ENCODE data around the gene SLX4IP. TPM values are rescaled to one million over a fixed set of nuclear protein-coding genes. Genes with fewer than 3 reads are reported as not detected.

The SLX4IP gene
- total and polyA plus RNA-seq, 8 donors = 1.00 to 4.6 (median 2.6) TPM

DNA sequence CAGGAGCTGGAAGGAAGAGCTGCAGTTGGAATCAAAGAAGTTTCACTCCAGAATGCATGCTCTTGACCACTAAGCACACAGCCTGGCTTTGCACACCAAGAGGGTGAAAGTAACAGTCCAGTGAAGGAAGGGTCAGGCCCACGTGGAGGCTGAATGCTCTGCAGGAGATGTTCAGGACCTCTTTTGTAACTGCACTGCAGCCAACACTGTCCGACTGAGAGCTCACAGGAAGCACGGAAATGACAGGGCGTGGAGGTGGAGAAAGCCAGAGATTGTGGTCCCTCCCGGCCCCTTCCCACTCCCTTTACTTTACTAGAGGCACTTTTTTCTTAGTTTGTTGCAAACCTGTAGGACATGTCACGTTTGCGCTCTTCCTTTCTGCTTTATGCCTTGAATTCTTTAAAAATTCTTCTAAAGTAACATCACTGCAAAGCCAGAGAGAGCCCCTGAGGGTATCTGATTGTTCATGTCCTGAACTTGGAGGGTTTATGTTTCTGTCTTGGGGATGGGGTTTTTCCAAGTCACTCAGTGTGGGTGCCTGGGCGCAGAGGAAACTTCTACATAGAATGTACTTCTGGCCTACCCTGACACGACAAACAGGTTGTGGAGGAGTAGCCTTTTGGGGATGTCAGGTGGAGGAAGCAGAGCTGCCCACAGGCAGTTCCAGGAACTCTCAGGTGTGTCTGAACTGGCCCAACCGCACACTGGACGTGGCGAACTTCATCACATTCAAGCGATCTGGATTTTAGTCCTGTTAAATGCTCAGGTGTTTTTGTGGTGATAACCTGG is 197.8 kb downstream of the SLX4IP start:
- no peak for DNase-seq
- TF ChIP-seq EP300 (IDR thresholded peaks at IDR 0.05) (no peak), CTCF (IDR thresholded peaks at IDR 0.05) (no peak), POLR2AphosphoS5 (IDR thresholded peaks at IDR 0.05) (no peak), POLR2A (IDR thresholded peaks at IDR 0.05) (no peak)
- 78 to 90% (median 87%) methylated on average over 13 of the region's 13 CpGs for WGBS, 5 donors
- Histone ChIP-seq H3K27me3 (no peaks in the 10 kb centered on the region), H3K4me3 (no peak overlapping the region), H3K9me3 (no peaks in the 10 kb centered on the region), H3K36me3 (peaks cover 0 to 4% (median 0%) of the 10 kb centered on the region in 4 donors), H3K4me1 (peaks cover 27 to 34% (median 30%) of the 10 kb centered on the region in 4 donors), H3K27ac (no peak overlapping the region)
- intact Hi-C loops (cut with DNase I; ENCODE audit: low total_unique reads) = no loop called here

DNA sequence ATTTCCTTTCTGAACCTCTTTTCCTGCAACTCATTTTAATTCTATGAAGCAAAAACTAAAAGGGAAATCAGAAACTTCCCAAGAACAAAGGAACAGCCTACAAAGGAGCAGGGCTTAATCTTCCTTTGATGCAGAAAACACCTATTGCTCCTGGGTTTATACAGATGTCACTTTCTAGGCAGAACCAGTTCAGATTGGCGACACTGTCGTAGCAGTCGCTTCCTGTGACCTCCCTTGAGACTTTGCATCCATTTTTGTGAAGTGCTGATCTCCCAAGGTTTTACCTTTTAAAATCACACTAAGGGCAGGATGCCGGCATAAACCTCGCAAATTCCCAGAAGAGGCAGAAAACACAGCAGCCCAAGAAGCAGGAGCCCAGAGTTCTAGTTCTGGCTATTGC is 198.6 kb downstream of the SLX4IP start:
- WGBS, 5 donors = 83 to 94% (median 86%) methylated on average over 5 of the region's 5 CpGs
- Histone ChIP-seq H3K27me3 (no peaks in the 10 kb centered on the region), H3K4me1 (peaks cover 31 to 40% (median 34%) of the 10 kb centered on the region in 4 donors), H3K27ac (no peak overlapping the region), H3K9me3 (no peaks in the 10 kb centered on the region), H3K36me3 (peaks cover 0 to 12% (median under 1%) of the 10 kb centered on the region in 4 donors), H3K4me3 (no peak overlapping the region)
- TF ChIP-seq EP300 (IDR thresholded peaks at IDR 0.05) (no peak), POLR2A (IDR thresholded peaks at IDR 0.05) (no peak), POLR2AphosphoS5 (IDR thresholded peaks at IDR 0.05) (no peak), CTCF (IDR thresholded peaks at IDR 0.05) (no peak)
- intact Hi-C loops (cut with DNase I; ENCODE audit: low total_unique reads) = no loop called here
- DNase-seq = no peak

- no peaks in the 10 kb centered on the region for H3K27me3 ChIP-seq
- H3K4me3 ChIP-seq = no peak overlapping the region
- WGBS, 5 donors = 48 to 57% (median 53%) methylated on average over 5 of the region's 5 CpGs
- intact Hi-C loops (cut with DNase I; ENCODE audit: low total_unique reads) = no loop called here
- H3K4me1 ChIP-seq = peaks cover 31 to 45% (median 36%) of the 10 kb centered on the region in 4 donors
- peak overlapping the region in 4 of 5 donors; percentile 70 to 85 (median 76) for H3K27ac ChIP-seq
- peaks cover 3 to 16% (median 5%) of the 10 kb centered on the region in 4 donors for H3K36me3 ChIP-seq
- DNase-seq = no peak
- TF ChIP-seq POLR2A (IDR thresholded peaks at IDR 0.05) = no peak
- TF ChIP-seq CTCF (IDR thresholded peaks at IDR 0.05) = no peak
- no peak for TF ChIP-seq POLR2AphosphoS5 (IDR thresholded peaks at IDR 0.05)
- no peak for TF ChIP-seq EP300 (IDR thresholded peaks at IDR 0.05)
- no peaks in the 10 kb centered on the region for H3K9me3 ChIP-seq
Observed at GRCh38 chr20:10634211-10634610, 199.1 kb downstream of the SLX4IP start.

DNA sequence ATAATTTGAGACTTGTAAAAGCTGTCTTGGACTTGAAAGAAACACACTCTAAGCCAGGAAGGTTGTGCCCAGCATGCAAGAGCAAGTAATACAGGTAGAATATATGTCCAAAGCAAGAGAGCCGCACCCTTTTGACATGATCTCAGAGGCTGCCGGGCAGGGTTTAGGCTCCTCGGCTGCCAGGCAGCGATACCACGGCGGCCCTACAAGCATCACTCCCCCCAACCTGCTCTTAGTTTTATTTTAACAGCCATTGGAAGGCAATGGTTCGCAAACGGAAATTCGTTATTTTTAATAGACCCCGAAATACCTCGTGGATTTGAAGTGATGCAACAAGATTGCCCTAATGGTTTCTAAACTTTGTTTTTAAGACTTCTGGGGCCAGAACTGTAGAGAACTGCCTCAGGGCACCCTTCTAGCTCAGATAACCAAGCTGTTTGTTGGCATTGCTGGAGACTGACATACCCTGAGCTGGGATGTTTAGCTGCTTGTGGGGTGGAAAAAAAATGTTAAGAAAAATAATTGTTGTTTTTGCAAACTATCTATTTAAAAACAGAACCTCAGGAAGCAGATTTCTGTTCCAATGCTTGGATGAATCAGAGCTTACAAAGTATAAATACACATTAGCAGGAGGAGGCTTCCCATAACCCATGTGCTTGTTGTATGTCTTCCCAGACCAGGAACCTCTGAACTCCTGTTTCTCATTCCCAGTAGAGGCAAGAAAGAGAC is 199.7 kb downstream of the SLX4IP start:
- peaks cover 32 to 51% (median 40%) of the 10 kb centered on the region in 4 donors for H3K4me1 ChIP-seq
- peak in 1 of 2 donors; percentile 53 for DNase-seq
- WGBS, 5 donors = 58 to 76% (median 71%) methylated on average over 11 of the region's 11 CpGs
- H3K27ac ChIP-seq = peak overlapping the region; percentile 26 to 85 (median 71)
- H3K9me3 ChIP-seq = no peaks in the 10 kb centered on the region
- H3K4me3 ChIP-seq = no peak overlapping the region
- TF ChIP-seq POLR2AphosphoS5 (IDR thresholded peaks at IDR 0.05) (peak in 1 of 3 donors; percentile 56), EP300 (IDR thresholded peaks at IDR 0.05) (no peak), POLR2A (IDR thresholded peaks at IDR 0.05) (no peak), CTCF (IDR thresholded peaks at IDR 0.05) (no peak)
- H3K36me3 ChIP-seq = peaks cover 10 to 22% (median 12%) of the 10 kb centered on the region in 4 donors
- intact Hi-C loops (cut with DNase I; ENCODE audit: low total_unique reads) = no loop called here
- H3K27me3 ChIP-seq = no peaks in the 10 kb centered on the region
